ENCODE results near the gene RAB3B. TPM values are rescaled to one million over a fixed set of nuclear protein-coding genes. Genes with fewer than 3 reads are reported as not detected.

RAB3B gene
- total and polyA plus RNA-seq, 9 of the 15 experiments (the other 6 are each of a cell fraction or from before 2014, with no cell fraction given), result 0.07 to 0.47 (median 0.27) TPM

GRCh38 chr1:51966559-51966958 lies 23.9 kb downstream of the RAB3B start:
- DNase-seq (ENCODE audit: extremely low read depth in 1 of 4, low spot score in 3 of 4) (peak in 1 of 4 experiments; percentile 38), ATAC-seq (peak; percentile 46), FAIRE-seq (peak; percentile 44)
- intact Hi-C loops (cut with micrococcal nuclease) (no loop called here), in situ Hi-C loops (cut with MboI) (no loop called here)
- ChIA-PET POLR2A (interaction anchor here (0.9 to 1.1 kb wide), 3 partner anchors 11 to 87 kb away, joined by 3 to 4 read pairs (median 3); no protein-coding TSS in a partner anchor), CTCF (ENCODE audit: low intra/inter-chr PET ratio) (no interaction called here)
- no TSS peak for BruUV-seq (replicated peaks)
- Histone ChIP-seq H3K4me1 (replicated peaks in 1 of 2; ENCODE audit: control insufficient read depth in 2 of 2, insufficient read depth in 2 of 2, low read length in 2 of 2) (peaks cover 11 to 38% of the 10 kb centered on the region in 2 experiments), H3K4me2 (ENCODE audit: insufficient read depth, low read length) (no peak overlapping the region), H3K9me3 (replicated peaks; ENCODE audit: control insufficient read depth, insufficient read depth, low read depth, low read length) (no peaks in the 10 kb centered on the region), H3K27ac (ENCODE audit: extremely low read depth, low read depth, low read length) (no peak overlapping the region), H4K20me1 (replicated peaks; ENCODE audit: control insufficient read depth, insufficient read depth, low read length) (no peaks in the 10 kb centered on the region), H3K9me1 (ENCODE audit: control insufficient read depth, insufficient read depth, low read length) (no peaks in the 10 kb centered on the region), H3K4me3 (no peak overlapping the region), H2AFZ (ENCODE audit: low read depth, low read length) (no peak overlapping the region), H3K36me3 (ENCODE audit: control insufficient read depth, insufficient read depth, low read length) (no peaks in the 10 kb centered on the region), H3K27me3 (ENCODE audit: control insufficient read depth in 2 of 2, insufficient read depth in 2 of 2, low read length in 2 of 2) (no peaks in the 10 kb centered on the region), H3K9ac (ENCODE audit: insufficient read depth in 1 of 2, low read depth in 2 of 2, low read length in 2 of 2) (peak overlapping the region in 1 of 2 experiments; percentile 39; a peak in 1 of 4 replicates), H3K79me2 (ENCODE audit: control insufficient read depth, insufficient read depth, low read length) (no peaks in the 10 kb centered on the region)
- 6% methylated on average over 2 of the region's 2 CpGs for WGBS (ENCODE audit: insufficient coverage, low coverage, missing lambda C conversion rate)
- peak; percentile 34; the same call in 1 of the 2 replicates for TF ChIP-seq DPF2 (IDR thresholded peaks at IDR 0.05)
- peak in 1 of 3 experiments; percentile 41; a peak in 1 of 6 replicates for TF ChIP-seq ZBTB11 (CRISPR knock-in tag; IDR thresholded peaks at IDR 0.05)
- TF ChIP-seq THRB (CRISPR knock-in tag; conservative IDR thresholded peaks at IDR 0.05), result no peak
- TF ChIP-seq U2AF1 (optimal IDR thresholded peaks at IDR 0.05; ENCODE audit: low read depth, low read length), result no peak
- no peak for TF ChIP-seq ZNF655 (CRISPR knock-in tag; IDR thresholded peaks at IDR 0.05)
- no peak; the same call in 1 of the 2 replicates for TF ChIP-seq JUND (IDR thresholded peaks at IDR 0.05; ENCODE audit: borderline replicate concordance, low read depth, low read length)
- peak; percentile 24; the same call in 1 of the 3 replicates for TF ChIP-seq JUND (tag; IDR thresholded peaks at IDR 0.05; ENCODE audit: borderline replicate concordance, low read depth, low read length)
- peak; percentile 70; the same call in 1 of the 2 replicates for TF ChIP-seq SMARCE1 (IDR thresholded peaks at IDR 0.05)
- TF ChIP-seq TRIM24 (IDR thresholded peaks at IDR 0.05), result no peak
- peak in 1 of 2 experiments; percentile 27; a peak in 1 of 4 replicates for TF ChIP-seq TBL1XR1 (IDR thresholded peaks at IDR 0.05; ENCODE audit: low read length in 2 of 2)
- peak; percentile 56; the same call in 1 of the 2 replicates for TF ChIP-seq NFE2 (IDR thresholded peaks at IDR 0.05; ENCODE audit: low read depth)
- TF ChIP-seq ZNF41 (CRISPR knock-in tag; conservative IDR thresholded peaks at IDR 0.05), result no peak
- TF ChIP-seq ETV6 (IDR thresholded peaks at IDR 0.05; ENCODE audit: borderline replicate concordance in 1 of 2, low read depth in 2 of 2, low read length in 1 of 2), result peak in 1 of 2 experiments; percentile 80; a peak in 1 of 4 replicates
- no peak for TF ChIP-seq ETV6 (CRISPR knock-in tag; IDR thresholded peaks at IDR 0.05; ENCODE audit: borderline replicate concordance)
- peak in 1 of 2 experiments; percentile 78; a peak in 1 of 4 replicates for TF ChIP-seq HDAC1 (IDR thresholded peaks at IDR 0.05)
- peak; percentile 60 for TF ChIP-seq ARID1B (IDR thresholded peaks at IDR 0.05)
- no peak for TF ChIP-seq OTX1 (CRISPR knock-in tag; IDR thresholded peaks at IDR 0.05)
- TF ChIP-seq RCOR1 (IDR thresholded peaks at IDR 0.05; ENCODE audit: borderline replicate concordance in 1 of 2, low read depth in 2 of 2, low read length in 2 of 2), result peak; percentile 86 to 100
